GM12864 (cell line): Measurements from ENCODE around the gene MTM1.

Source experiments
- DNase-seq: peaks from one replicate; pipeline ENCODE4 v3.0.0-alpha.2; 2011; ENCODE audit warnings: low read depth
- H3K4me3 ChIP-seq: 2 replicates; pipeline ENCODE4 v1.5.1; 2011; ENCODE audit warnings: mild to moderate bottlenecking, low read depth, low read length, control low read depth
- TF ChIP-seq, protein P1 (sequence below): IDR thresholded peaks from 2 replicates; pipeline ENCODE4 v1.5.1; 2011; ENCODE audit warnings: low read depth, mild to moderate bottlenecking, moderate library complexity, low read length, control low read depth, inconsistent platforms; ENCODE audit errors: missing control alignments

The MTM1 gene

DNA sequence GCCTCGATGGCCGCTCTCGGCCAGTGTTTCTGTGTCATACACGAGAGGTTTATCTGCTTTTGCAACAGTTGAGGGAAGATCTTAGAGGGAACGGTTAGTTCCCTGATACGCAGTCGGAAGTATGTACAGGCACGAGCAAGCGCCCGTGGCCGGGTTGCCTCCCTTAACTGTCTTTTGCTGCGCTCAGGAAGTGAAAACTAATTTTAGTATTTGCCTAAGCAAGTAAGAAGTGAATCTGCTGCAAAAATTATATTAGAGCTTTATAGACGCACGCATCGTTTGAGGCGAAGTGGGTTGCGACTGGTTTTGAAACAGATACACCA, 695 bp downstream of the MTM1 start:
- DNase-seq = no peak
- TF ChIP-seq, protein P1, sequence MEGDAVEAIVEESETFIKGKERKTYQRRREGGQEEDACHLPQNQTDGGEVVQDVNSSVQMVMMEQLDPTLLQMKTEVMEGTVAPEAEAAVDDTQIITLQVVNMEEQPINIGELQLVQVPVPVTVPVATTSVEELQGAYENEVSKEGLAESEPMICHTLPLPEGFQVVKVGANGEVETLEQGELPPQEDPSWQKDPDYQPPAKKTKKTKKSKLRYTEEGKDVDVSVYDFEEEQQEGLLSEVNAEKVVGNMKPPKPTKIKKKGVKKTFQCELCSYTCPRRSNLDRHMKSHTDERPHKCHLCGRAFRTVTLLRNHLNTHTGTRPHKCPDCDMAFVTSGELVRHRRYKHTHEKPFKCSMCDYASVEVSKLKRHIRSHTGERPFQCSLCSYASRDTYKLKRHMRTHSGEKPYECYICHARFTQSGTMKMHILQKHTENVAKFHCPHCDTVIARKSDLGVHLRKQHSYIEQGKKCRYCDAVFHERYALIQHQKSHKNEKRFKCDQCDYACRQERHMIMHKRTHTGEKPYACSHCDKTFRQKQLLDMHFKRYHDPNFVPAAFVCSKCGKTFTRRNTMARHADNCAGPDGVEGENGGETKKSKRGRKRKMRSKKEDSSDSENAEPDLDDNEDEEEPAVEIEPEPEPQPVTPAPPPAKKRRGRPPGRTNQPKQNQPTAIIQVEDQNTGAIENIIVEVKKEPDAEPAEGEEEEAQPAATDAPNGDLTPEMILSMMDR = no peak
- H3K4me3 ChIP-seq = peak overlapping the region; percentile 62

DNA sequence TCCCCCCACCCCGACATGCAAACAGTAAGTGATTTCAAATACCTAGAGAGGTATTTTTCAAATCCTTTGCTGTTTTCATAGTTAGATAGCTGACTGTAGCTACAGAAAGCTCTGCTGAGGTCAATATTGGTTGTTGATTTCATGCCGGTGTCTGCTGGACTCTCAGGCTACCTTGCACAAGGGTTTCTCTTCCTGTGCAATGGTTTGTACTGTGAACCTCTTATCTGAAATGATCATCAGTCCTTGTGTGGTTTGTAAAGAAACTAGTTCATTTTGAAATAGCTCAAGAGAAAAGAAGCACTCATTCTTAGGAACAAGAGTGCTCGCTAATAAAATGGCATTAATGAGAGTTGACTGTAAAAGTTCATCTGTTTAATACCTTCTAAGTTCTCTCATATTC, 2.1 kb downstream of the MTM1 start:
- no peak overlapping the region for H3K4me3 ChIP-seq
- DNase-seq = no peak
- TF ChIP-seq, protein P1 = no peak

- TF ChIP-seq, protein P1 = no peak
- no peak for DNase-seq
- no peak overlapping the region for H3K4me3 ChIP-seq
These were observed 3.8 kb downstream of the MTM1 start for GRCh38 chrX:150572206-150572605.

DNA sequence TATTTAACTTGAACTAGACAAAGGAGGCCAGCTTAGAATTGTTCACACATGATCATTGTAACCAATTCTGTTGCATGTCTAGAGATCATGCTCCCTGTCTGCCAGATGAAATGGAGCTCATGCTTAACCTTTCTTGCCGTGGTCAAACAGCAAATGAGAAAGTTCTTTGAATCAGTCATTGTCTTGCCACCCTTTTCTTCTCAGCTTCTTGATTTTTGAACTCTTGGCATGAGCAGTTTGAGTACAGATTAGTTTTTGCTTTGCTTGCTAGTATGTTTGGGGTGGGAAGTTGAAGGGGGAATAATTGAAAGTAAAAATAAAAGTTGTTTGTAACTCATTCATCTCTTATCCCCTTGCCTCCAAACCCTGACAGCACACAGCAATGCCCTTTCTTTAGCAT, 4.7 kb downstream of the MTM1 start:
- TF ChIP-seq, protein P1 = no peak

DNA sequence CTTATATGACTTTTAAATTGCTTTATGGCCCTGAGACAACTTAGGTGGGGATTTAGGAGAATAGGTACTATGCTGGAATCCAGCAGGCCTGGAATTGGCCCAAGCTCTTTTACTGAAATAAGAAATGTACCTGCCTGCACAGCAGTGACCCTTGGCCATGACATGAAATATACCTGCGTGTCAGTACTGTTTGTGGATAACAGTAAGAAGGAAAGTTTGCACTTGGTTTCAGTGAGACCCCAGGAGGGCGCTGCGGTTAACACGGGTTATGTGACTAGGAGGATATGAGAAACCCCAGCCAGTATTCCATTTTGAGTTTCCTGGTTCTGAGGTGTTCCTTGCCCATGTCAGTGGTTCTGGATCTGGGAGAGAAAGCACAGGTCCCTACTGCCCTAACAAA, 5.3 kb downstream of the MTM1 start:
- TF ChIP-seq, protein P1 = no peak
- DNase-seq = peak; percentile 16
- H3K4me3 ChIP-seq = no peak overlapping the region

More for the DNA sequence above, 4.7 kb downstream of the MTM1 start:
- H3K4me3 ChIP-seq = no peak overlapping the region
- no peak for DNase-seq

DNA sequence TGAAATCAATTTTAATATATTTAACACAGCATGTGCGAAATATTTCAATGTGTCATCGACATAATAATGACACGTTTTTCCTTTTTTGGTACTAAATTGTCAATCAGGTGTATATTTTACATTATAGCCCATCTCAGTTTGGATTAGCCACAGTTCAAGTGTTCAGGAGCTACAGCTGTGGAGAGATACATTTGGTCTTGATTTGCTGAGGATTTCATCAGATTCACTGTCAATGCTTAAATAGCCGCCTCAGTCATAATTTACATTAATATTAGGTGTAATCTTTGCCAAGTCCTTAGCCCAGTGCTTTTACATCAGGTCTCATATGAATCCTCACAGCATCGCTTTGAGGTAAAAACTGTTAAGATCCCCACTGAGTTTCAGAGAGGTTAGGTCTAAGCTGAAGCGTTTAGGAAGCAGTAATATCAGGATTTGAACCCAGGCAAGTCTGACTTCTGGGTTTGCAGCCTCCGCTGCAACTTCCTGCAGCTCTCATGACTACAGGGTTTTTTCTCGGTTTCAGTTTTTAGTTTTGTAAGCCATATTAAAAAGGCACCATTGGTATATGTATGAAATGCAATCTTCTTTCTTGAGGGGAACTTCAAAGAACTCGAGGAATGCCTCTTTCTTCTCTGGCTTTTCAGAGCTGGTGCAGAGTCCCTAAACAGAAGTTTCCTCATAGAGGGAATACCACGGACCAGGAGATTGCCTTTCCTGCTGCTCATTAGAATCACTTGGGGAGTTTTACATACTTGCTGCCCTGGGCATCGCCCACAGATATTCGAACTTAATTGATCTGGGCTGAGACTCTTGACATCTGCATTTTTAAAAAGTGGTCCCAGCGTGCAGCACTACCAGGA, 6.4 kb downstream of the MTM1 start:
- TF ChIP-seq, protein P1 = no peak
- DNase-seq = peak; percentile 39
- H3K4me3 ChIP-seq = no peak overlapping the region

- H3K4me3 ChIP-seq = no peak overlapping the region
- TF ChIP-seq, protein P1 = no peak
- DNase-seq = no peak
These were observed 7.0 kb downstream of the MTM1 start for GRCh38 chrX:150575419-150575814.
